Measurements from ENCODE around the gene MCHR2.

GRCh38 chr6:99940582-99940981, 53.4 kb downstream of the MCHR2 start:
- TF ChIP-seq MAX (IDR thresholded peaks at IDR 0.05) (no peak), SIN3A (IDR thresholded peaks at IDR 0.05; ENCODE audit: low read depth) (no peak), CTCF (IDR thresholded peaks at IDR 0.05 in 2 of 3, conservative IDR thresholded peaks at IDR 0.05 in 1 of 3; ENCODE audit: borderline replicate concordance in 1 of 3, insufficient read depth in 1 of 3, low read depth in 2 of 3, low read length in 2 of 3) (no peak), POLR2AphosphoS5 (IDR thresholded peaks at IDR 0.05; ENCODE audit: low read depth, low read length) (no peak), RAD21 (IDR thresholded peaks at IDR 0.05; ENCODE audit: low read depth) (no peak), EZH2 (IDR thresholded peaks at IDR 0.05) (no peak)
- TF ChIP-seq, protein P1, sequence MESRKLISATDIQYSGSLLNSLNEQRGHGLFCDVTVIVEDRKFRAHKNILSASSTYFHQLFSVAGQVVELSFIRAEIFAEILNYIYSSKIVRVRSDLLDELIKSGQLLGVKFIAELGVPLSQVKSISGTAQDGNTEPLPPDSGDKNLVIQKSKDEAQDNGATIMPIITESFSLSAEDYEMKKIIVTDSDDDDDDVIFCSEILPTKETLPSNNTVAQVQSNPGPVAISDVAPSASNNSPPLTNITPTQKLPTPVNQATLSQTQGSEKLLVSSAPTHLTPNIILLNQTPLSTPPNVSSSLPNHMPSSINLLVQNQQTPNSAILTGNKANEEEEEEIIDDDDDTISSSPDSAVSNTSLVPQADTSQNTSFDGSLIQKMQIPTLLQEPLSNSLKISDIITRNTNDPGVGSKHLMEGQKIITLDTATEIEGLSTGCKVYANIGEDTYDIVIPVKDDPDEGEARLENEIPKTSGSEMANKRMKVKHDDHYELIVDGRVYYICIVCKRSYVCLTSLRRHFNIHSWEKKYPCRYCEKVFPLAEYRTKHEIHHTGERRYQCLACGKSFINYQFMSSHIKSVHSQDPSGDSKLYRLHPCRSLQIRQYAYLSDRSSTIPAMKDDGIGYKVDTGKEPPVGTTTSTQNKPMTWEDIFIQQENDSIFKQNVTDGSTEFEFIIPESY (IDR thresholded peaks at IDR 0.05; ENCODE audit: extremely low read depth, insufficient replicate concordance, low read length), result no peak
